GM21786 (cell line): Measurements from ENCODE around the gene MUC4.
"Not testable (repeated sequence)": the region's sequence is repeated elsewhere in the genome, so short reads cannot be mapped to it uniquely, and the experiment has no call there.

Source experiments
- ATAC-seq: cut with Tn5 transposase; IDR thresholded peaks from one replicate; pipeline ENCODE4 v1.9.1; 2021; ENCODE audit not compliant: unreplicated experiment

MUC4 gene

DNA sequence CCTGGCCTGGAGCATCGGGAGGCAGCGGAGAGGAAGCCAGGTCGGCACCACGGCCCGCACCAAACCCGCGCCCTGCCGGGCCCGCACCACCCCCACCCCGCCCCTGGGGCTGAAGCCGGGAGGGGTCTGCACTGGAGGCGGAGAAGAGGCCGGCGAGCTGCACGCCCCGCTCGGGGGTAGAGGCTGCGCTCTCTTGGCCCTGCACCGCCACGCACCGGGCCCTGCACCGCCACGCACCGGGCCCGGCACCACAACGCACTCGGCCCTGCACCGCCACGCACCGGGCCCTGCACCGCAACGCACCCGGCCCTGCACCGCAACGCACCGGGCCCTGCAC is 49.5 kb downstream of the MUC4 start:
- ATAC-seq, result no peak

DNA sequence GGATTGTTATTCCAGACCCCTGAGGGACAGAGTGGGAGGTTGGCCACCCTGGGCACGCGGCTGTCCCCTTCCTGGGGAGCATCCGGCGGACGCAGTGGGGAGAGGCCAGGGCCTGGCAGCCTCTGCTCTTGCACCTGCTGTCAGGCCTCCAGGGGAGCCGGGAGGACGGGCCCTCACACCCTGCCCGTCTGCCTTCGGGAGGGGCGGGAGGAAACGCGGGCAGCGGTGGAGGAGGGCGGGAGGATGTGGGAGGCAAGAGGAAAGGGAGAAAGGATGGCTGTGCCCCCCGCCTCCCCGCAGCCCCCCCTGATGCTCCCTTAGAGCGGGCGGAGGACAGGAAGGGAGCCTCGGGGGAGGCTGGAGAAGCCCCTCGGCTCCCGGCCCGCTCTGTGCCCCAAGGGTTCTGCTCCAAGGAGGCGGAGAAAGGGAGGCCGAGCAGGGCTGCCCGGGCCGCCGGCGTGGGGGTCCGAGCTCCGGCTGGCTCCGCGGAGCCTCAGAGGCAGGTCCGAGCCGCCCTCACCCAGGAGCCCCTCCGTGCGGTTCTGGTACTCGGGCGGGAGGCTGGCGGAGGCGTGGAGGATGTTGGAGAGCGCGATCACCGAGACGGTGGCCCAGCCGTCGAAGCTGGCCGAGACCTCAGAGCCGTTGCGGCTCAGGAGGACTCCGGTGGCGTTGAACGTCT is 50.0 kb downstream of the MUC4 start:
- ATAC-seq, result no peak

DNA sequence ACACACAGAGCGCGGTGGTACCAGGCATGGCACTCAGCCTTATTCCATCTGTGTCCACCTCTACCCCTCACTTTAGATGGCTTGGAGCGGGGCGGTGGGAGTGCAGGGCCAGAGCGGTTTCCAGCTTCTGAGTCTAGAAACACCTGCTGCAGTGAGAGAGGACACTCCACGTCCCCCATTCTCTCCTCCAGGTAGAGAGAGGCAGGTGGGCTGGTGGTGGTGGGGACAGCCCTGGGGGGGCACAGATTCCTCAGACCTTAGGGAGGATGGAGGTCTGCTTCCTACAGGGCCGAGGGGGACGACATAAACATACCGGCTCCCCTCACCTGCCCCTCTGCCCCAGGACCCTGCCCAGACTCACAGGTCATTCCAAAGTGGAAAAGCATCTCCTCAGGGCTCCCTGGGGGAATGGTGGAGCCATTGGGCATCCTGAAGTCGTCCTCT is 50.6 kb downstream of the MUC4 start:
- ATAC-seq, result no peak

DNA sequence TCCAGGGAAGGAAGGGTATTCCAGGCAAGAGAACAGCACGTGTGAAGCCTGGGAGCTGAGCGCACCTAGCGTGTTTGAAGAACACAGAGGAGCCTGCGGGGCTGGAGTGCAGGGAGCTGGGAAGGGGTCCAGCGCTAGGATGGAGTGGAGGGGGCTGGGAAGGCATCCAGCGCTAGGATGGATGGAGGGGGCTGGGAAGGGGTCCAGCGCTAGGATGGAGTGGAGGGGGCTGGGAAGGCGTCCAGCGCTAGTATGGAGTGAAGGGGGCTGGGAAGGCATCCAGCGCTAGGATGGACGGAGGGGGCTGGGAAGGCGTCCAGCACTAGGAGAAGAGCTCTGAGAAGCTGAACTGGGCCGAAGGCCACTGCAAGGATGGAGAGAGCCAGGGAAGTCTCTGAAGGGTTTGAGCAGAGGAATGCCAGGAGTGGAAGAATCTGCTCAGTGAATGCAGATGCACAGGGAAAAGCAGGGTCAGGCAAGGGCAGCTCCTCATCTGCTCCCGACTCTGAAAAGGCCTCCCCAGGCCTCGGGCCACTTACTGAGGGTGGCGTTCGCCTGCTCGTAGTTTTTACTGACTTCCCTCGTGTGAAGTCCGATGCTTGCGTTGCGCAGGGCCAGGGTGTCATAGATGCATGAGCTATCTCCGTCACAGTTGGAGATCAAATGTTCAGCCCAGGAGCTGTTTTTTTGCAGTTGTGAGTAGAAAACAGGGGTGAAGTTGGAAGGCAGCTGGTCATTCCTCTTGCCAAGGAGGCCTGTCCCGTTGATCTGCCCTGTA is 51.2 kb downstream of the MUC4 start:
- ATAC-seq, result no peak

DNA sequence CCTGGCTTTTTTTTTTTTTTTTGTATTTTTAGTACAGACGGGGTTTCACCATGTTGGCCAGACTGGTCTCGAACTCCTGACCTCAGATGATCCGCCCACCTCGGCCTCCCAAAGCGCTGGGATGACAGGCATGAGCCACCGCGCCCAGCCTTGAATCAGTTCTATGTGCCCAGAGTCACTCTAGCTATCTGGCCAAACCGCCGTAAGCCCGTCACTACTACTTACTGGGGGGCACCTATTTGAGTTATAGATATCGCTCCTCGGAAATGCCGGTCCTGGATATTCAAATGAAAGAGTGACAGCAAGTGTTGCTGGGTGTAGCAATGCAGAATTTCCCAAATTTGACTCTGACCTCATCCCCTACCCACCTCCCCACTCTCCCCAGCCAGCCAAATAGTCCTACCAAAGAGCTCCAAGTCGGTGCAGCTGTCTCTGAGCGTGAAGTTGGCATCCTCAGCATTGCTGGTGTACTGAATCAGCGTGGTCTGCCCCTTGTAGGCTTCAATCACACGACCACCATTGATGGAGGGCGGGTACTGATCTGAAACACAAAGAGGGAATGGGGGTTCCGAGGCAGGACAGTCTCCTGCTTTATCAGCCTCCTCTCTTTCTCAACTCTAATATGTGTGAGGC is 52.9 kb downstream of the MUC4 start:
- ATAC-seq, result no peak

DNA sequence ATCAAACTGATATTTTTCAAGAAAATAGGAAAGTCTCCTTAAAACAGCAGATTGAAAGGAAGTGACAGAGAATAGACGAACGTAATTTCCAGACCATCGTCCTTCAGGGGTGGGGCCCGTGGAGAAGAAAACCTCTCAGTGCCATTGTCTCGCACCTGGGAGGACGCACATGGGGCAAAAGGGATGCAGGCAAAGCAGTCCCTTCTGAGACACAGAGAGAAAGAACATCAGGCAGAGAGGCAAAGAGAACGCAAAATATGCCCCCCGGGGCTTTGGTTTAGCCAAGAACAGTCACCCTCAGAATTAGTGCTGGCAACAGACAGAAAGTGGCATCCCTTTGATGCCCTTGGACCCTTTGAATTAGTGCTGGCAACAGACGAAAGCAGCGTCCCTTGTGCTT is 53.9 kb downstream of the MUC4 start:
- no peak for ATAC-seq

DNA sequence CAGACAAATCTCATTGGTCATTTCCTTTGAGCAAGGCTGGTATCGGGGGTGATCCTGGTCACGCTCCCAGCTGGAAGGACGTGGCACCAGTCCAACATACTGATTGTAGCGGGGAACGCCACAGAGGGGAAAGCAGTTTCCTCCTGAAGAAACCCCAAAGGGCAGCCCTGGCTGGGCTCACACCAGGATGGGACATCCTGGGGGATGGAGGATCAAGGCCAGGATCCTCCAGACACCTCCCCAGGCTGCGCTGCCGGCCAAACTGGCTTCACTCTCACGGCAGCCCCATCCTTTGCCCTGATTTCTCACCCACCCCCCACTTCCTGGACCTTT is 54.3 kb downstream of the MUC4 start:
- no peak for ATAC-seq

DNA sequence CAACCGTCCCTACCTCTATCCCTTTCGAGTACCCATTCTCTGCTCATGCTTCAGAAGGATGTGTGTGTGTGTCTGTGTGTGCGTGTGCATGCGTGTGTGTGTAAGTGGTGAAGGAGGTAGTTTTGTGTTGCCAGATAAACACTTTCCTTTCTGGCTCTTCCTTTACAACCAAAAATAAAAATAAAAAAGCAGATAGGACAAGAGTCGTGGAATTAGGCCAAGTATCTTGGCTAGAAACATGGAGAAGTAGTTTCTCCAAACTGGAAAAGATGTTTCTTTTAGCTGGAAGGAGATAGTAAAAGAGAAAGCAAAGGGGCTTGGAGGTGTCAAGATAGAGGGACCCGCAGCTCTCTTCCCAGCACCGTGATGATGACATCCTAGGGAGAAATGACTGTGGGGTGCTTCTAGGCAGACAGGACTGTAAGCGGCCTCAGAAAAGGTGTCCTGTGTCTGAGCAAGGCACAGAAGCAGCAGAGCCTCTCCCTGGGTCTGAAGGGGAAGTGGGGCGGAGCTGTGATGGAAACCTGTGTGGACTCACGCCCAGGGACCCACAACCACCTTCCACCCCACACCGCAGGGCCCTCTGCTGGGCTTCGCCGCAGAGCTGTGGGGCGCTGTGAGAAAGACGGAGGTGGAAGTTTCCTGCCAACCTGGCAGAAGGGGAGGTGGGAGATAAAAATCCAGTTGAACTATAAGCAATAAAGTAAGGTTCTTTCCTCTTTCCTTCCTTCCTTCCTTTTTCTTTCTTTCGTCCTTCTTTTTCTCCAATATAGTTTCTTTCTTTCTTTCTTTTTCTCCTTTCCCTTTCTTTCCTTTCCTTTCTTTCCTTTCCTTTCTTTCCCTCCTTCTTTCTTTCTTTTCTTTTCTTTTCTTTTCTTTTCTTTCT is 55.7 kb downstream of the MUC4 start:
- ATAC-seq, result no peak

DNA sequence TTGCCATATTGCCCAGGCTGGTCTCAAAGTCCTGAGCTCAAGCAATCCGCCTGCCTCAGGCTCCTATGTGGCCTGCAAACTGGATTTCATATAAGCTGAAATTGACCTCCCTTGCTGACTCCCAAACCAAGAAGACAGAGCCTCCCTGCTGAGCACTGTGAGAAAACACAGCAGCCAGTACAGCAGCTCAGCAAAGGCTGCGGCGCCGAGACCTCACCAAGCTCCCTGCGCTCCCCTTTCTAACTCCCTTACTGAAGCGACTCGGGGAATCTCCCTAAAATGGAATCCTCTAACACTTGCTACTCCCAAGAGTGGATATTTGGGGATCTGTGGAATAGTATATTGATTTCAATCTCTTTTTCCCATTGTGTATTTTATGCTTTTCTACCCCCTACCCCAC is 56.3 kb downstream of the MUC4 start:
- no peak for ATAC-seq

DNA sequence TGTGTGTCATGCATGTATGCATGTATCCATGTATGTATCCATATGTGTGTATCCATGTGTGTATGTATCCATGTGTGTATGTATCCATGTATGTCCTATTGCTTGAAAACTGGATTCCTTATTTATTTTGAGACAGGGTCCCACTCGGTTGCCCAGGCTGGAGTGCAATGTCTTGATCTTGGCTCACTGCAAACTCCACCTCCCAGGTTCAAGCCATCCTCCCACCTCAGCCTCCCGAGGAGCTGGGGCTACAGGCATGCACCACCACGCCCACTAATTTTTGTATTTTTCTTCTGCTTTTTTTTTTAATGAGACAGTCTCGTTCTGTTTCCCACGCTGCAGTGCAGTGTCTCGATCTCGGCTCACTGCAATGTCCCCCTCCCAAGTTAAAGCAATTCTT is 56.8 kb downstream of the MUC4 start:
- ATAC-seq, result no peak

DNA sequence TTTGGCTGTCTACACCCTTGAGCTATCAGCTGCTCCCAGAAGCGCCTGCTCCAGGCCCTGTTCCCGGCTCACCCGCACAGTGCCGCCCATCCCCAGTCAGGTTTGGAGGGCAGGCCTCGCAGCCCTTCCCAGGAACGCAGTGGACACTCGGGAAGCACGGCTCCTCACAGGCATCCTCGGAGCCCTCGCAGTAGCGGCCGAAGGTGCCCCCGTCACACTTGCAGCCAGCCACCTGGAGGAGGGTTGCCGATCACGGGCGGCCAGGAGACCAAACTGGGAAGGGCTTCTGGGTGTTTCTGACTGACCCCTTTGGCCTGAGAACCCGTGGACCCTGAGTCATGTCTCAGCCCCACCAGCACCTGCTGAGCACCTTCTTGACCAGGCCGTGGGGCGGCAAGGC is 57.6 kb downstream of the MUC4 start:
- ATAC-seq, result no peak

DNA sequence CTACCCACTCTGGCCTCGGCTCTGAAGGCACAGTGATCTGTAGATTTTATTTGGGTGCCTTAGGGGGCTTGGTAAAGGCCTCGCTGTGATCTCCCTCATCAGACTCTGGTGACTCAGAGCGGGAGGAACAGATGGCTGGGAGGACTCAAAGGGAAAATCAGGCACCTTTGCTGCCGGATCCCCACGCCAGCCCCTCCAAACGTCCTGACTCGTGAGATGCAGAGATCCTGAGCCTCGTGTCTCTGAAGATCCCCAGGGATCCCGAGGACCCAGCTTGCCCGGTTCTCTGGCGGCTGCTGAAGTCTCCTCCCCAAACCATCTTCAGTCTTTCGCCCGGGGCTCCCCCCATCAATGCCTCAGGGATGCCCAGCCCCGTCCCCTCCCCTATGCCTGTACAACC is 58.1 kb downstream of the MUC4 start:
- ATAC-seq, result no peak

DNA sequence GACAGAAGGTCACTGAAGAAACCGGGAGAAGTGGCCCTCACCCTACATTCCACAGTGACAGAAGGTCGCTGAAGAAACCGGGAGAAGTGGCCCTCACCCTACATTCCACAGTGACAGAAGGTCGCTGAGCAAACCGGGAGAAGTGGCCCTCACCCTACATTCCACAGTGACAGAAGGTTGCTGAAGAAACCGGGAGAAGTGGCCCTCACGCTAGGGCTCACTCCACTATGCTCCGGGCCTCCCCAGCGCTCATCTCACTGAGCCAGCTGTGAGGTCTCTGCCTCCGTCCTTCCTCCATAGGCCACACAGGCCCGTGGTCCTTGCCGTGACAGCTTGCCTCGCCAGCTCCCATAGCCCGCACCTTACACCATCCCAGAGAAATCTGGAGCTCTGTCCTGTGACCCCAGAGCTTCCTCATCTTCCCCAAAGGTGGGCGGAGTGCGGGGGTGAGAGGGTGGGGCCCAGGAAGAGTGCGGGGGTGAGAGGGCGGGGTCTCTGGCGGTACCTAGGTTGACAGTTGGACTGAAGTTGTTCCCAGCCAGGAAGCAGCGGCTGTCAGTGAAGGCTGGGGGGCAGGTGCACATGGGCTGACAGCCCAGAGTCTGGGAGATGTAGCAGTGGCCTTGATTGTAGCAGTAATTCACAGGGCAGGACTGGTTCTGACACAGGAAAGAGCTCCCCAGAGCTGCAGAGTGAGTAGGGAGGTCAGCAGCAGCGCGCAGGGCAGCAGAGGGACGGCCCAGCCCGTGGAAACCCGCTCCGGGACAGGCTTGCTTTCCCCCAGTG is 59.0 kb downstream of the MUC4 start:
- ATAC-seq, result no peak

DNA sequence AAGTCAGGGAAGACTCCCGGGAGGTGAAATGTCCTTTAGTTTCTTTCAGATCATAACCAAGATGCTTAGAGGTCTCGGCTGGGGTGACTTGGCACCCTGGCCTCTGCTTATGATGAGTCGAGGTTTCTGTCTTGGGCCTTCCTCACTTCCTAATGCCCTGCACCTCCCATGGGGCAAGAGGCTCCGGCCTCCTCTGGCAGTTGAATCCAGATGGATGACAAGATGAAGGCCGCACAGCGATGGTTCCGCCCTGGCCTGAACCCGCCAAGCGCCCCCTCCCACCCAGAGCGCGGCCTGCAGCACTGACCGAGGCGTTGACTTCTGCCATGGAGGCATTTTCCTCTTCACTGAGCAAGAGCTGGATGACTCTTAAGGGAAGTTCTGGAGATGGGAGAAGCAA is 59.7 kb downstream of the MUC4 start:
- ATAC-seq, result no peak

DNA sequence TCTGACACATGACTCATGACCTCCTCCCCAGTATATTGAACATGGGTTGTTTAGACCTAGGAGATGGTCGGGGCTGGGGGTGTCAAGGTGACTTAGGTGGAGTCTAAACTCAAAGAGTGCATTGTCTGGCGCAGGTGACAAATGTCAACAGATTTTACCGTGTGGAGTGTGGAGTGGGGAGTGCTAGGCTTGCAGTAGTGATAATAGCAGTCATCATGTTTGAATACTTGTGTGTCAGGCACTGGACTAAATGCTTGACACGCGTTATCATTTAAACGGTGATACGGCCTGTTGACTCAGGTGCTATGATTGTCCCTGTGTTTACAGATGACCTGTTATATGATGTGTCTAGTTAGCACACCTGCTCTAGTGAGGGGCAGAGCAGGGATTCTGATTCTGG is 60.2 kb downstream of the MUC4 start:
- no peak for ATAC-seq

DNA sequence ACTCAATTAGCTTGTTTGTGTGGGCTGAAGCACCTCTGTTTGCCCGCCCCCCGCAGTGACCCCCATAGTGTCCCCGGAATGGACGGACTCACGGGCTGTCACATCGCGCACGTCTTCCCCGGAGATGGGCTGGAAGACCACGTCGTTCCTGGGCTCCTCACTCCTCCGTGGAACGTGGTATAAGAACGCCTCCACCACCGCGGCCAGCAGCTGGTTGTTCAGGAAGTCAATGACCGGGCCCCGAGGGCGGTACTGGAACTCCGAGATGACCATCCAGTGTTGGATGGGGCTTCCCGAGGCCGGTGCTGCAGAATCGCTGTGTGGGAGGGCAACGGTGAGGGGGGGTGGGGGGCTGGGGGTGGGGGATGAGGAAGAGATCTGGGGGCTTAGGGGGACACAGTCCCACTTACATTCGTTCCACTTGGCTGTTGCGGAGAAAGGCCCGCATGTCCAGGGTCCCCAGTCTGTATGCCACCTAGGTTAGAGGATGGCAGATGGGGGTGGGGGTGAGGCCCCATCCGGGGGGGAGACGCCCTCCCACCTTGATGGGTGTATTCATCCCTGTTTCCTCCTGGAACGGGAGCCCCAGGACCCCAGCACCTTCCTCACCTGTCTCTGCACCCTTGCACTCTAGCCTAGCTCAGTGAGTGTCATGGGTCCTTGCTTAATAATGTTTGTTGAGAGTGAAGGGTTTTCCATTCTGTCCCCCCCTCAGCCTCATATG is 60.8 kb downstream of the MUC4 start:
- ATAC-seq, result no peak

DNA sequence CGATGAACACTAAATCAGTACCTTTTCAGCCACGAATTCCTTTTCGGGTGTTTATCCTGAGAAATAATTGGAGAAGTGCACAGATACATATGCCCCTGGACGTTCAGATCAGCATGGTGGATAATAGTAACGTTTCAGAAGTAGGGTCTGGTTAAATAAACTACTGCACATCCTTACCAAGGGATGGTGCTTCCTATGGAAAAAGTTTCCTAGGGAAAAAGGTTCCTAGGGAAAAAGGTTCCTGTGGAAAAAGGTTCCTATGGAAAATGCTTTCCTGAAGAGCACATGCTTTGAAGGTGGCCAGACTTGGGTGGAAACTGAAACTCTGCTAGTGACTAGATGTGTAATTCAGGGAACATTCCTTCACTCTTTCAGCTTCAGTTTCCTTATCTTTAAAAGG is 62.6 kb downstream of the MUC4 start:
- ATAC-seq, result not testable (repeated sequence)

DNA sequence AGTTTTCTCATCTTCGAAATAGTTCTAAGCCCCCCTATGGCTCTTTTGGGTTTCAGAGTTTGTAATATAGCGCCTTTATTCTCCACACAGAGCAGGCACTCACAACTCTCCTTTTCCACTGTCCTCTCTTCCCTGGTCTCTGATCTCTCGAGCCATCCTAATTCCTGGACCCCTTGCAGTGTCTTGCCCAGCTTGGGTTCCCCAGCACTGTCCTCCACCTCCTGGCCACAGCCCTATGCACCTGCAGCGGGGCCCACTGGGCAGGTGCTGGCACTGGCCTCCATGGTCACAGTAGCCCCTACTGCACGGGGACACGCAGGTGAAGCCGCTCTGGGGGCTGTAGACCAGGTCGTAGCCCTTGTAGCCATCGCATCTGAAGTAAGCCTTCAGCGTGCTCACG is 63.1 kb downstream of the MUC4 start:
- ATAC-seq, result no peak

DNA sequence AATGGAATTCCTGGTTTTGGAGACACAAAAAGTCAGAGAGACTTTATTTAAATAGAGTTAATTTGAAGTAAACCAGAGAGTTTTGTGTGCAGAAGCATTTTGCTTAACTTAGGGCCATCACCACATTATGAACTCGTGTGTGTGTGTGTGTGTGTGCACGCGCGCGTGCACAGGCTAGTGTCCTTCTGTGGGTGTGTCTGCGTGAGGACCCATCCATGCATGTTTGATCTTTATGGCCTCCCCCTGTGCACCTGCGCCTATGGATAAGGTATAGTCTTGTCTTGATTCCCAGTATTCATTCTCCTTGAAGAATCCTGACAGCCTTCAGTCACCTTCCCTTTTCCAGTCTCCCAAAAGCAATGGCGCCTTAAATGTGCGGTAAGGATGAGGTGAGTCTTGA is 65.0 kb downstream of the MUC4 start:
- no peak for ATAC-seq

DNA sequence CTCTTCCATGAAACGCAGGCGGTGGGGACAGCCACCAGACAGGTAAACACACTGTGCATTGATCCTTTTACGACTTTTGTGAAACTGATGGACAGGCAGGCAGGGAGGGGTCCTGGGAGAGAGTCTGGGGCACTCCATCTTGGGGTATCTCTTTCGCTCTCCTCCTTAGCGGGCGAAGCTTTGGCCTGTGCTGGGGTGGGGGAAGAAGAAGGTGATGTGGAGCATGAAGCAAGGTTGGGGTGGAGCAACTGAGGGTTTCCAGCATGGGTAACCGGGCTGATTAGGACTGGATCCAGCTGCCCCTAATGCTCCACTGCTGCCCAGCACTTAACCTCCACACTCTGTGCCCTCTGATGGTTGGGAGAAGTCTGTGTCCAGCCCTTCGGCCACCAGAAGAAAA is 65.4 kb downstream of the MUC4 start:
- ATAC-seq, result no peak
